K562 (cell line): ENCODE results near the gene CTSW.

Source experiments
- COPS2 ChIP-seq: fragments of 450-650 bp; conservative IDR thresholded peaks from 2 replicates; pipeline ENCODE4 v1.6.1; 2016; ENCODE audit warnings: mild to moderate bottlenecking, moderate library complexity
- JUND ChIP-seq, 2 experiments: IDR thresholded peaks; 2 replicates in 1 of 2; 3 replicates in 1 of 2; pipeline ENCODE4 v1.6.1; 2011; ENCODE audit warnings: borderline replicate concordance in 2 of 2, low read depth in 2 of 2, low read length in 2 of 2, improper control_type of control experiment in 1 of 2, missing biosample characterization in 1 of 2, missing genetic modification characterization in 1 of 2, missing genetic modification reagents in 1 of 2
- RAD21 ChIP-seq, 2 experiments: fragments of 250-450 bp in 1 of 2; fragments of 450-650 bp in 1 of 2; sonication (Bioruptor Pico) in 1 of 2; formaldehyde crosslinking in 1 of 2; IDR thresholded peaks in 1 of 2; conservative IDR thresholded peaks in 1 of 2; 2 replicates each; pipeline versions ENCODE4 v1.4.0 to v1.8.0; 2020 to 2022; ENCODE audit warnings: mild to moderate bottlenecking in 2 of 2, moderate library complexity in 1 of 2
- SIN3B ChIP-seq: fragments of 450-650 bp; IDR thresholded peaks from 2 replicates; pipeline ENCODE4 v1.6.1; 2017; ENCODE audit warnings: low read depth, mild to moderate bottlenecking, moderate library complexity
- XRCC4 ChIP-seq: IDR thresholded peaks from one replicate; pipeline ENCODE4 v1.6.1; 2011; ENCODE audit not compliant: insufficient read depth, insufficient read length; ENCODE audit errors: extremely low read depth
- TF ChIP-seq, protein P1 (sequence below): sonication (generic); formaldehyde crosslinking; IDR thresholded peaks from 2 replicates; pipeline ENCODE4 v1.4.0; 2020; ENCODE audit warnings: mild to moderate bottlenecking, missing genetic modification reagents
- TF ChIP-seq, protein P2 (sequence below), 3 experiments: IDR thresholded peaks in 2 of 3; conservative IDR thresholded peaks in 1 of 3; 2 replicates each; pipeline ENCODE4 v1.5.1; 2011 to 2012; ENCODE audit warnings: low read length in 3 of 3, mild to moderate bottlenecking in 3 of 3, control low read depth in 2 of 3, improper control_type of control experiment in 1 of 3, inconsistent platforms in 1 of 3, low read depth in 1 of 3, mixed read lengths in 1 of 3, moderate library complexity in 1 of 3; ENCODE audit not compliant: insufficient read depth in 2 of 3
- TF ChIP-seq, protein P3 (sequence below), 2 experiments: IDR thresholded peaks; 2 replicates each; pipeline ENCODE4 v1.6.1; 2011; ENCODE audit warnings: borderline replicate concordance in 1 of 2, control low read depth in 1 of 2, low read depth in 1 of 2, low read length in 1 of 2, mild to moderate bottlenecking in 1 of 2, mixed read lengths in 1 of 2, moderate library complexity in 1 of 2; ENCODE audit not compliant: insufficient read depth in 1 of 2, insufficient read length in 1 of 2, poor library complexity in 1 of 2, severe bottlenecking in 1 of 2; ENCODE audit errors: extremely low read depth in 1 of 2
- TF ChIP-seq, protein P4 (sequence below): sonication (generic); formaldehyde crosslinking; IDR thresholded peaks from 2 replicates; pipeline ENCODE4 v1.8.1; 2022; ENCODE audit warnings: missing genetic modification reagents

DNA sequence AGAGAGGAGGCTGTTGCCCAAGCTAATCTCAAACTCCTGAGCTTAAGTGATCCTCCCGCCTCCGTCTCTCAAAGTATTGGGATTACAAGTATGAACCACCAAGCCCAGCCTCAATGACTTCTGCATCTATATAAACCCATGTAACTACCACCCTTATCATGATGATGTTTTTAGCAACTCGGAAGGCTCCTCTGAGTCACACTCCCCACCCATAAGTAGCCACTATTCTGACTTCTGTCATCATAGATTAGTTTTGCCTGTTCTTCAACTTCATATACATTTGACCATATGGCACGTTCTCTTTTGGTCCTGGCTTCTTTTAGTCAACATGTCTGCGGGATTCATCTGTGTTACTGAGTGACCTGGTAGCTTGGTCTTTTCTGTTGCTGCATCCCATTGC is 27.0 kb downstream of the CTSW start:
- TF ChIP-seq JUND (IDR thresholded peaks at IDR 0.05; ENCODE audit: borderline replicate concordance, low read depth, low read length) (peak; percentile 91), JUND (tag; IDR thresholded peaks at IDR 0.05; ENCODE audit: borderline replicate concordance, low read depth, low read length) (peak; percentile 86; the same call in 2 of the 3 replicates), COPS2 (no peak), RAD21 (CRISPR knock-in tag; conservative IDR thresholded peaks at IDR 0.05 in 1 of 2, IDR thresholded peaks at IDR 0.05 in 1 of 2) (no peak), XRCC4 (no peak), SIN3B (no peak)
- TF ChIP-seq, protein P1, sequence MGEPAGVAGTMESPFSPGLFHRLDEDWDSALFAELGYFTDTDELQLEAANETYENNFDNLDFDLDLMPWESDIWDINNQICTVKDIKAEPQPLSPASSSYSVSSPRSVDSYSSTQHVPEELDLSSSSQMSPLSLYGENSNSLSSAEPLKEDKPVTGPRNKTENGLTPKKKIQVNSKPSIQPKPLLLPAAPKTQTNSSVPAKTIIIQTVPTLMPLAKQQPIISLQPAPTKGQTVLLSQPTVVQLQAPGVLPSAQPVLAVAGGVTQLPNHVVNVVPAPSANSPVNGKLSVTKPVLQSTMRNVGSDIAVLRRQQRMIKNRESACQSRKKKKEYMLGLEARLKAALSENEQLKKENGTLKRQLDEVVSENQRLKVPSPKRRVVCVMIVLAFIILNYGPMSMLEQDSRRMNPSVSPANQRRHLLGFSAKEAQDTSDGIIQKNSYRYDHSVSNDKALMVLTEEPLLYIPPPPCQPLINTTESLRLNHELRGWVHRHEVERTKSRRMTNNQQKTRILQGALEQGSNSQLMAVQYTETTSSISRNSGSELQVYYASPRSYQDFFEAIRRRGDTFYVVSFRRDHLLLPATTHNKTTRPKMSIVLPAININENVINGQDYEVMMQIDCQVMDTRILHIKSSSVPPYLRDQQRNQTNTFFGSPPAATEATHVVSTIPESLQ (CRISPR knock-in tag), result no peak
- TF ChIP-seq, protein P2, sequence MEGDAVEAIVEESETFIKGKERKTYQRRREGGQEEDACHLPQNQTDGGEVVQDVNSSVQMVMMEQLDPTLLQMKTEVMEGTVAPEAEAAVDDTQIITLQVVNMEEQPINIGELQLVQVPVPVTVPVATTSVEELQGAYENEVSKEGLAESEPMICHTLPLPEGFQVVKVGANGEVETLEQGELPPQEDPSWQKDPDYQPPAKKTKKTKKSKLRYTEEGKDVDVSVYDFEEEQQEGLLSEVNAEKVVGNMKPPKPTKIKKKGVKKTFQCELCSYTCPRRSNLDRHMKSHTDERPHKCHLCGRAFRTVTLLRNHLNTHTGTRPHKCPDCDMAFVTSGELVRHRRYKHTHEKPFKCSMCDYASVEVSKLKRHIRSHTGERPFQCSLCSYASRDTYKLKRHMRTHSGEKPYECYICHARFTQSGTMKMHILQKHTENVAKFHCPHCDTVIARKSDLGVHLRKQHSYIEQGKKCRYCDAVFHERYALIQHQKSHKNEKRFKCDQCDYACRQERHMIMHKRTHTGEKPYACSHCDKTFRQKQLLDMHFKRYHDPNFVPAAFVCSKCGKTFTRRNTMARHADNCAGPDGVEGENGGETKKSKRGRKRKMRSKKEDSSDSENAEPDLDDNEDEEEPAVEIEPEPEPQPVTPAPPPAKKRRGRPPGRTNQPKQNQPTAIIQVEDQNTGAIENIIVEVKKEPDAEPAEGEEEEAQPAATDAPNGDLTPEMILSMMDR (IDR thresholded peaks at IDR 0.05 in 2 of 3, conservative IDR thresholded peaks at IDR 0.05 in 1 of 3; ENCODE audit: insufficient read depth in 2 of 3, low read depth in 1 of 3, low read length in 3 of 3), result no peak
- TF ChIP-seq, protein P3, sequence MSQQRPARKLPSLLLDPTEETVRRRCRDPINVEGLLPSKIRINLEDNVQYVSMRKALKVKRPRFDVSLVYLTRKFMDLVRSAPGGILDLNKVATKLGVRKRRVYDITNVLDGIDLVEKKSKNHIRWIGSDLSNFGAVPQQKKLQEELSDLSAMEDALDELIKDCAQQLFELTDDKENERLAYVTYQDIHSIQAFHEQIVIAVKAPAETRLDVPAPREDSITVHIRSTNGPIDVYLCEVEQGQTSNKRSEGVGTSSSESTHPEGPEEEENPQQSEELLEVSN (IDR thresholded peaks at IDR 0.05; ENCODE audit: borderline replicate concordance in 1 of 2, extremely low read depth in 1 of 2, insufficient read depth in 1 of 2, insufficient read length in 1 of 2, low read depth in 1 of 2, low read length in 1 of 2, poor library complexity in 1 of 2, severe bottlenecking in 1 of 2), result no peak
- TF ChIP-seq, protein P4, sequence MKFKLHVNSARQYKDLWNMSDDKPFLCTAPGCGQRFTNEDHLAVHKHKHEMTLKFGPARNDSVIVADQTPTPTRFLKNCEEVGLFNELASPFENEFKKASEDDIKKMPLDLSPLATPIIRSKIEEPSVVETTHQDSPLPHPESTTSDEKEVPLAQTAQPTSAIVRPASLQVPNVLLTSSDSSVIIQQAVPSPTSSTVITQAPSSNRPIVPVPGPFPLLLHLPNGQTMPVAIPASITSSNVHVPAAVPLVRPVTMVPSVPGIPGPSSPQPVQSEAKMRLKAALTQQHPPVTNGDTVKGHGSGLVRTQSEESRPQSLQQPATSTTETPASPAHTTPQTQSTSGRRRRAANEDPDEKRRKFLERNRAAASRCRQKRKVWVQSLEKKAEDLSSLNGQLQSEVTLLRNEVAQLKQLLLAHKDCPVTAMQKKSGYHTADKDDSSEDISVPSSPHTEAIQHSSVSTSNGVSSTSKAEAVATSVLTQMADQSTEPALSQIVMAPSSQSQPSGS (CRISPR knock-in tag), result no peak
